GM18505 (cell line): ENCODE results near the gene DIP2B.
"Not testable (repeated sequence)": the region's sequence is repeated elsewhere in the genome, so short reads cannot be mapped to it uniquely, and the experiment has no call there.

Experiments used
- ATAC-seq: cut with Tn5 transposase; IDR thresholded peaks from one replicate; pipeline ENCODE4 v1.9.1; 2021; ENCODE audit not compliant: unreplicated experiment
- POLR2A ChIP-seq: IDR thresholded peaks from 4 replicates; pipeline ENCODE4 v1.6.1; 2011; ENCODE audit warnings: borderline replicate concordance; ENCODE audit not compliant: insufficient read depth, insufficient read length; ENCODE audit errors: extremely low read depth

DIP2B gene

GRCh38 chr12:50504798-50505674, at the start of gene DIP2B:
DIP2B (plus strand) TSS chr12:50504985; CDS start chr12:50505141, 156 bp downstream.
- peak; percentile 65 for TF ChIP-seq POLR2A
- peak; percentile 82 for ATAC-seq

GRCh38 chr12:50458606-50459005, 46.2 kb upstream of the DIP2B start:
- no peak for ATAC-seq
- no peak for TF ChIP-seq POLR2A

- ATAC-seq = no peak
- TF ChIP-seq POLR2A = no peak
Measured at GRCh38 chr12:50467439-50467838, 37.3 kb upstream of the DIP2B start.

- no peak for TF ChIP-seq POLR2A
- no peak for ATAC-seq
Measured at GRCh38 chr12:50477241-50477832, 27.4 kb upstream of the DIP2B start.

GRCh38 chr12:50482571-50482970, 22.2 kb upstream of the DIP2B start:
- no peak for ATAC-seq
- no peak for TF ChIP-seq POLR2A

GRCh38 chr12:50483488-50483887, 21.3 kb upstream of the DIP2B start:
- no peak for TF ChIP-seq POLR2A
- no peak for ATAC-seq

- TF ChIP-seq POLR2A = no peak
- no peak for ATAC-seq
Measured at GRCh38 chr12:50488801-50489200, 16.0 kb upstream of the DIP2B start.

GRCh38 chr12:50498119-50498518, 6.7 kb upstream of the DIP2B start:
- ATAC-seq = not testable (repeated sequence)

- no peak for TF ChIP-seq POLR2A
- no peak for ATAC-seq
Measured at GRCh38 chr12:50505675-50506530, 1.1 kb downstream of the DIP2B start.

GRCh38 chr12:50506753-50507473, 2.1 kb downstream of the DIP2B start:
- ATAC-seq = no peak
- no peak for TF ChIP-seq POLR2A

- no peak for ATAC-seq
- no peak for TF ChIP-seq POLR2A
Measured at GRCh38 chr12:50507474-50507838, 2.7 kb downstream of the DIP2B start.

GRCh38 chr12:50507930-50508329, 3.1 kb downstream of the DIP2B start:
- ATAC-seq = no peak
- TF ChIP-seq POLR2A = no peak

- no peak for ATAC-seq
- TF ChIP-seq POLR2A = no peak
Measured at GRCh38 chr12:50508414-50508813, 3.6 kb downstream of the DIP2B start.
